ENCODE results near the gene COL4A1.

- TF ChIP-seq GATA2 (IDR thresholded peaks at IDR 0.05; ENCODE audit: low read depth, low read length) (no peak), GATA3 (IDR thresholded peaks at IDR 0.05; ENCODE audit: low read depth, low read length) (no peak)
These were observed 43.6 kb upstream of the COL4A1 start for GRCh38 chr13:110350509-110350908.

All from SH-SY5Y (cell line).